Globus pallidus (tissue), 1 donor: Measurements from ENCODE around the gene NR1H3.
"Not testable (repeated sequence)": the region's sequence is repeated elsewhere in the genome, so short reads cannot be mapped to it uniquely, and the experiment has no call there.

Source experiments
- DNase-seq: peaks from one replicate; pipeline ENCODE4 v3.0.0-alpha.2; 2015; ENCODE audit warnings: low spot score

Gene NR1H3

DNA sequence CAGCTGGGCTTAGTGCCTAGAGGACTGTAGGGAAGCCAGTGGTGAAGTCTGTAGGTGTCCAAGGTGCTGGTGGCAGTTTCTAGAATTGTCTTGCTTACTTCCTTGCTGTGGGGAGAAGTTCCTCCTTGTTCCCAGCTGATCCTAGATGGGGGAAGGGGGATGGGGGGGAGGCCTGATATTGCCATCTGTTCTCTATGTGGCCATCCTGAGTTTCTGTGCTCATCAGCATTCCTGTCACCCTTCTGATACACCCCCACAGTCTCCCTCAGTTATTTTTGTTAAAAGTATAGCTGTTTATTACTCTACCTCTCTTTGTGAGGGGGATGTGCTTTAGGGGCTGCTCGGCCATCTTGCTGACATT is 48.7 kb downstream of the NR1H3 start:
- DNase-seq, result no peak

DNA sequence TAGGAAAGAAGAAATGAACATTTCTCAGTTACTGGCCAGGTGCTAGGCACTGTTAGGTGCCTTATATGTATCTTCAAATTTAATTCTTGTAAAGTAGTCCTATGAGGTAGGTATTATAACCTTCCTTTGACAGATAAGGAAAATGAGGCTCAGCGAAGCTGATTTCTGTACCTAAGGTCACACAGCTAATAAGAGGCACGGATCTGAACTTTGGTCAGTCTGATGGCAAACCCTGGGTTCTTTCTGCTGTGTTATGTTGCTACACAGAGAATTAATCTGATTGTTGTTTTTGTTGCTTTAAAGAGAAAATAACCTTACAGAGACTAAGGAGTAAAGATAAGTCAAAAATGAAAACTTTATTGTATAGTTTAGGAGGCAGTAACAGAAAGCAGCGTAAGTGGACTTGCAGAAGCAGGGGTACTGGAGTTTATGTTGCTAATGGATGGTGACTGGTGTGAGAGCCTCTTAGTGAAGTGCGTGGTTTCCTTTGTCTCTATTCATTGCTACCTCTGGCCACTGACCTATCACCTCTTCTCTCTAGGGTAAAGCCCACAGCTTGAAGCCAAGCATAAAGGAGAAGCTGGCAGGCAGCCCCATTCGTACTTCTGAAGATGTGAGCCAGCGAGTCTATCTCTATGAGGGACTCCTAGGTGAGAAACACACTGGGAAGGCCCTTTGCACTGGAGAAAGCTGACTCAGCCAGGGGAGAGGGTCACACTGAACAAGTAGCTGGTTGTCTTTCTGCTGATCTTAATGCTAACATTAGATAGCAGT is 50.4 kb downstream of the NR1H3 start:
- DNase-seq, result no peak

- DNase-seq, result no peak
These were observed 57.2 kb downstream of the NR1H3 start for GRCh38 chr11:47314992-47315391.

DNA sequence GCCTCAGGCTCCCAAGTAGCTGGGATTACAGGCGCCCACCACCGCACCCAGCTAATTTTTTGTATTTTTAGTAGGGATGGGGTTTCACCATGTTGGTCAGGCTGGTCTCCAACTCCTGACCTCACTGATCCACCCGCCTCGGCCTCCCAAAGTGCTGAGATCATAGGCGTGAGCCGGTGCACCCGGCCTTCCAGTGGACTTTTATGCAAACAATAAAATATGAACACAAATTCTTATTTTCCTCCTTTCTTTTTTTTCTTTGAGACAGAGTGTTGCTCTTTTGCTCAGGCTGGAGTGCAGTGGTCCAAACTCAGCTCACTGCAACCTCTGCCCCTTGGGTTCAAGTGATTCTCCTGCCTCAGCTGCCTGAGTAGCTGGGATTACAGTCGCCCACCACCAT is 58.7 kb downstream of the NR1H3 start:
- not testable (repeated sequence) for DNase-seq

GRCh38 chr11:47317064-47317828 is 59.5 kb downstream of the NR1H3 start:
- DNase-seq, result no peak

GRCh38 chr11:47318166-47318565 is 60.4 kb downstream of the NR1H3 start:
- DNase-seq, result no peak
